Suprapubic skin (tissue), 4 donors: ENCODE results near the gene INTS14.

Experiments used
- EP300 ChIP-seq: sonication (generic); formaldehyde crosslinking; IDR thresholded peaks from one replicate; pipeline ENCODE4 v1.6.1; 2017; ENCODE audit warnings: antibody characterized with exemption
- POLR2AphosphoS5 ChIP-seq, 3 donors: sonication (generic); formaldehyde crosslinking; IDR thresholded peaks; one replicate each; pipeline ENCODE4 v1.6.1; 2017; ENCODE audit warnings: antibody characterized with exemption in 3 of 3
- TF ChIP-seq, protein P1 (sequence below), 2 donors: fragments of 200-600 bp in 1 of 2; fragments of 450-650 bp in 1 of 2; sonication (generic) in 1 of 2; IDR thresholded peaks; one replicate each; pipeline ENCODE4 v1.5.1; 2016 to 2019; ENCODE audit warnings: antibody characterized with exemption in 2 of 2, mild to moderate bottlenecking in 1 of 2, moderate library complexity in 1 of 2

DNA sequence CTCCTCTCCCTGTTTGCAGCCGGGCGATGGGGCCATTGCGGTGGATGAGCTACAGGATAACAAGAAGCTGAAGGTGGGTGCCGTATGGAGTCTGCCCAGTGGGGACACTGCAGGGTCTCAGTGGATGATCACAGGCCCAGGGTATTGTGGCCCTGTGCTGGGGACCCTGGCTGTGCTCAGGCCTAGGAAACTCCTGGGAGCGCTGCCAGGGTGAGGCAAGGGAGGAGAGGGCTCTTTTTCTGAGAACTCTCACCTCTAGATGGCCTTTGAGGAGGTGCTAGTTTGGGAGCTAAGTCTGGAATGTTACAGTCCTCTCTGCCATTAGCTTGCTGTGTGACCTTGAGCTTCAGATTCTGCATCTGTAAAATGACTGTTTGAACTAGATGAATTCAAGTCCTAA lies 27.2 kb upstream of the INTS14 start:
- TF ChIP-seq, protein P1, sequence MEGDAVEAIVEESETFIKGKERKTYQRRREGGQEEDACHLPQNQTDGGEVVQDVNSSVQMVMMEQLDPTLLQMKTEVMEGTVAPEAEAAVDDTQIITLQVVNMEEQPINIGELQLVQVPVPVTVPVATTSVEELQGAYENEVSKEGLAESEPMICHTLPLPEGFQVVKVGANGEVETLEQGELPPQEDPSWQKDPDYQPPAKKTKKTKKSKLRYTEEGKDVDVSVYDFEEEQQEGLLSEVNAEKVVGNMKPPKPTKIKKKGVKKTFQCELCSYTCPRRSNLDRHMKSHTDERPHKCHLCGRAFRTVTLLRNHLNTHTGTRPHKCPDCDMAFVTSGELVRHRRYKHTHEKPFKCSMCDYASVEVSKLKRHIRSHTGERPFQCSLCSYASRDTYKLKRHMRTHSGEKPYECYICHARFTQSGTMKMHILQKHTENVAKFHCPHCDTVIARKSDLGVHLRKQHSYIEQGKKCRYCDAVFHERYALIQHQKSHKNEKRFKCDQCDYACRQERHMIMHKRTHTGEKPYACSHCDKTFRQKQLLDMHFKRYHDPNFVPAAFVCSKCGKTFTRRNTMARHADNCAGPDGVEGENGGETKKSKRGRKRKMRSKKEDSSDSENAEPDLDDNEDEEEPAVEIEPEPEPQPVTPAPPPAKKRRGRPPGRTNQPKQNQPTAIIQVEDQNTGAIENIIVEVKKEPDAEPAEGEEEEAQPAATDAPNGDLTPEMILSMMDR (IDR thresholded peaks at IDR 0.05), result no peak
- TF ChIP-seq EP300 (no peak), POLR2AphosphoS5 (IDR thresholded peaks at IDR 0.05) (no peak)
